ENCODE measurements around the gene MIA2. TPM values are rescaled to one million over a fixed set of nuclear protein-coding genes. Genes with fewer than 3 reads are reported as not detected.
"Not testable (repeated sequence)": the region's sequence is repeated elsewhere in the genome, so short reads cannot be mapped to it uniquely, and the experiment has no call there.

The MIA2 gene
- polyA plus RNA-seq, 3 donors = 8.8 to 25.2 (median 9.8) TPM

GRCh38 chr14:39229601-39230110 lies 4.1 kb upstream of the MIA2 start:
- WGBS, 3 donors = 85 to 93% (median 88%) methylated on average over 3 of the region's 3 CpGs

GRCh38 chr14:39230416-39231035 lies 3.2 kb upstream of the MIA2 start:
- WGBS, 3 donors = 75 to 84% (median 84%) methylated on average over 5 of the region's 5 CpGs
- H3K27ac ChIP-seq (ENCODE audit: low read depth, low read length) = no peak overlapping the region

More at GRCh38 chr14:39229601-39230110, 4.1 kb upstream of the MIA2 start:
- H3K27ac ChIP-seq (ENCODE audit: low read depth, low read length) = no peak overlapping the region

GRCh38 chr14:39231751-39232553 lies 1.8 kb upstream of the MIA2 start:
- not testable (repeated sequence) for H3K27ac ChIP-seq (ENCODE audit: low read depth, low read length)
- 82 to 88% (median 86%) methylated on average over 11 of the region's 11 CpGs for WGBS, 3 donors

- no peak overlapping the region for H3K27ac ChIP-seq (ENCODE audit: low read depth, low read length)
- WGBS, 3 donors = 69 to 75% (median 72%) methylated on average over 12 of the region's 12 CpGs
Measured at GRCh38 chr14:39232554-39233415, 930 bp upstream of the MIA2 start.

- not testable (repeated sequence) for H3K27ac ChIP-seq (ENCODE audit: low read depth, low read length)
- WGBS, 3 donors = 80 to 94% (median 94%) methylated on average over 5 of the region's 5 CpGs
Measured at GRCh38 chr14:39234986-39235385, 1.3 kb downstream of the MIA2 start.

GRCh38 chr14:39235466-39235865 lies 1.8 kb downstream of the MIA2 start:
- H3K27ac ChIP-seq (ENCODE audit: low read depth, low read length) = not testable (repeated sequence)

- WGBS, 3 donors = 94 to 98% (median 98%) methylated on average over 1 of the region's 1 CpG
- H3K27ac ChIP-seq (ENCODE audit: low read depth, low read length) = no peak overlapping the region
Measured at GRCh38 chr14:39240769-39241168, 7.1 kb downstream of the MIA2 start.

- no peak overlapping the region for H3K27ac ChIP-seq (ENCODE audit: low read depth, low read length)
- WGBS, 3 donors = 72 to 84% (median 80%) methylated on average over 1 of the region's 1 CpG
Measured at GRCh38 chr14:39241637-39242036, 7.9 kb downstream of the MIA2 start.

GRCh38 chr14:39243831-39244230 lies 10.1 kb downstream of the MIA2 start:
- 86 to 94% (median 88%) methylated on average over 3 of the region's 3 CpGs for WGBS, 3 donors
- no peak overlapping the region for H3K27ac ChIP-seq (ENCODE audit: low read depth, low read length)

- no peak overlapping the region for H3K27ac ChIP-seq (ENCODE audit: low read depth, low read length)
- WGBS, 3 donors = 88% methylated on average over 1 of the region's 1 CpG
Measured at GRCh38 chr14:39246618-39247017, 12.9 kb downstream of the MIA2 start.

GRCh38 chr14:39247256-39247655 lies 13.5 kb downstream of the MIA2 start:
- WGBS, 3 donors = 94 to 100% (median 94%) methylated on average over 1 of the region's 1 CpG
- no peak overlapping the region for H3K27ac ChIP-seq (ENCODE audit: low read depth, low read length)

- H3K27ac ChIP-seq (ENCODE audit: low read depth, low read length) = no peak overlapping the region
Measured at GRCh38 chr14:39251547-39251946, 17.8 kb downstream of the MIA2 start.

GRCh38 chr14:39257388-39257787 lies 23.7 kb downstream of the MIA2 start:
- H3K27ac ChIP-seq (ENCODE audit: low read depth, low read length) = not testable (repeated sequence)
- 74 to 92% (median 89%) methylated on average over 1 of the region's 1 CpG for WGBS, 3 donors

- H3K27ac ChIP-seq (ENCODE audit: low read depth, low read length) = no peak overlapping the region
- WGBS, 3 donors = 73 to 79% (median 75%) methylated on average over 12 of the region's 12 CpGs
Measured at GRCh38 chr14:39258782-39259545, 25.2 kb downstream of the MIA2 start.

- not testable (repeated sequence) for H3K27ac ChIP-seq (ENCODE audit: low read depth, low read length)
- 90 to 98% (median 98%) methylated on average over 2 of the region's 3 CpGs for WGBS, 3 donors
Measured at GRCh38 chr14:39260161-39260560, 26.4 kb downstream of the MIA2 start.

GRCh38 chr14:39262214-39262613 lies 28.5 kb downstream of the MIA2 start:
- H3K27ac ChIP-seq (ENCODE audit: low read depth, low read length) = not testable (repeated sequence)
- WGBS, 3 donors = 88 to 100% (median 96%) methylated on average over 1 of the region's 1 CpG

- 87 to 95% (median 91%) methylated on average over 7 of the region's 7 CpGs for WGBS, 3 donors
- H3K27ac ChIP-seq (ENCODE audit: low read depth, low read length) = no peak overlapping the region
Measured at GRCh38 chr14:39264057-39264456, 30.3 kb downstream of the MIA2 start.

- WGBS, 3 donors = 90 to 100% (median 93%) methylated on average over 1 of the region's 1 CpG
- H3K27ac ChIP-seq (ENCODE audit: low read depth, low read length) = no peak overlapping the region
Measured at GRCh38 chr14:39264558-39264957, 30.8 kb downstream of the MIA2 start.
